GM21381 (cell line): ENCODE measurements around the gene DOCK10.

Source experiments
- ATAC-seq: cut with Tn5 transposase; IDR thresholded peaks from one replicate; pipeline ENCODE4 v1.9.1; 2021; ENCODE audit warnings: mild to moderate bottlenecking, moderate library complexity; ENCODE audit not compliant: unreplicated experiment

DOCK10 gene

GRCh38 chr2:224734949-224735348, 307.3 kb downstream of the DOCK10 start:
- no peak for ATAC-seq

GRCh38 chr2:224731665-224732064, 310.6 kb downstream of the DOCK10 start:
- no peak for ATAC-seq

GRCh38 chr2:224729435-224729834, 312.8 kb downstream of the DOCK10 start:
- no peak for ATAC-seq

GRCh38 chr2:224724331-224724730, 317.9 kb downstream of the DOCK10 start:
- ATAC-seq: no peak

GRCh38 chr2:224723586-224724217, 318.6 kb downstream of the DOCK10 start:
- peak; percentile 61 for ATAC-seq

- no peak for ATAC-seq
Observed at GRCh38 chr2:224722770-224723169, 319.5 kb downstream of the DOCK10 start.

GRCh38 chr2:224722250-224722649, 320.0 kb downstream of the DOCK10 start:
- no peak for ATAC-seq

- ATAC-seq: no peak
Observed at GRCh38 chr2:224716921-224717320, 325.3 kb downstream of the DOCK10 start.

- ATAC-seq: no peak
Observed at GRCh38 chr2:224716201-224716600, 326.1 kb downstream of the DOCK10 start, which contains the start of gene CCDC195. Gene CCDC195, minus strand, starts transcription at chr2:224716365. Its CDS starts 0 bp downstream, at chr2:224716365.
